WTC11 (cell line): ENCODE results near the gene PCNX4. TPM values are rescaled to one million over a fixed set of nuclear protein-coding genes. Genes with fewer than 3 reads are reported as not detected.

ENCODE experiments used
- ATAC-seq: fragments of 200-7000 bp; cut with Tn5 transposase; 2 replicates; pipeline ENCODE4 v1.10.0; 2021; ENCODE audit warnings: mild to moderate bottlenecking, moderate library complexity
- CTCF ChIA-PET: fragments of 300-600 bp; sonication (Branson Sonifier 250); formaldehyde crosslinking; loops from one replicate; lab custom pipeline; 2021; ENCODE audit warnings: antibody characterized with exemption; lab: Charles Lee
- POLR2A ChIA-PET: fragments of 350-600 bp; sonication (Branson Sonifier 250); formaldehyde crosslinking; loops from one replicate; lab custom pipeline; 2021; ENCODE audit warnings: antibody characterized with exemption; lab: Charles Lee
- DNase-seq: peaks from one replicate; pipeline ENCODE4 v3.0.0; 2021; ENCODE audit warnings: low spot score
- H3K27ac Mint-ChIP-seq: 2 replicates; pipeline ENCODE4 v1.8.0; 2021; ENCODE audit warnings: mixed read lengths
- H3K27me3 Mint-ChIP-seq: 2 replicates; pipeline ENCODE4 v1.8.0; 2021; ENCODE audit warnings: low read depth, mild to moderate bottlenecking, moderate library complexity, mixed read lengths
- H3K36me3 Mint-ChIP-seq: 2 replicates; pipeline ENCODE4 v1.8.0; 2021; ENCODE audit warnings: mixed read lengths
- H3K4me1 Mint-ChIP-seq: 2 replicates; pipeline ENCODE4 v1.8.0; 2022; ENCODE audit warnings: mixed read lengths
- H3K4me3 Mint-ChIP-seq: 2 replicates; pipeline ENCODE4 v1.8.0; 2021; ENCODE audit warnings: mild to moderate bottlenecking, moderate library complexity, mixed read lengths
- H3K9me3 Mint-ChIP-seq: 2 replicates; pipeline ENCODE4 v1.8.0; 2021; ENCODE audit warnings: mixed read lengths
- ARID4B ChIP-seq: sonication (generic); formaldehyde crosslinking; IDR thresholded peaks from 2 replicates; pipeline ENCODE4 v1.8.0; 2023; ENCODE audit warnings: missing genetic modification reagents, mild to moderate bottlenecking, borderline replicate concordance
- ATF1 ChIP-seq: sonication (generic); formaldehyde crosslinking; IDR thresholded peaks from 2 replicates; pipeline ENCODE4 v1.8.1; 2023; ENCODE audit warnings: mild to moderate bottlenecking, moderate library complexity, missing genetic modification reagents
- CTCF ChIP-seq: fragments of 200-600 bp; IDR thresholded peaks from 2 replicates; pipeline ENCODE4 v1.8.0; 2022; ENCODE audit warnings: antibody characterized with exemption
- ELF4 ChIP-seq: sonication (generic); formaldehyde crosslinking; IDR thresholded peaks from 2 replicates; pipeline ENCODE4 v1.8.1; 2022; ENCODE audit warnings: low read depth, mild to moderate bottlenecking, moderate library complexity, missing genetic modification reagents
- ERG ChIP-seq: fragments of 250-450 bp; sonication (Bioruptor Pico); IDR thresholded peaks from 2 replicates; pipeline ENCODE4 v1.8.0; 2021; ENCODE audit warnings: mild to moderate bottlenecking
- FOXJ3 ChIP-seq: sonication (generic); formaldehyde crosslinking; IDR thresholded peaks from 2 replicates; pipeline ENCODE4 v1.9.0; 2021; ENCODE audit warnings: missing genetic modification reagents, mild to moderate bottlenecking, borderline replicate concordance
- GTF2I ChIP-seq: fragments of 250-450 bp; sonication (Bioruptor Pico); conservative IDR thresholded peaks from 2 replicates; pipeline ENCODE4 v1.4.0; 2021; ENCODE audit warnings: mild to moderate bottlenecking
- NFE2L1 ChIP-seq: sonication (generic); formaldehyde crosslinking; IDR thresholded peaks from 2 replicates; pipeline ENCODE4 v1.8.1; 2023; ENCODE audit warnings: missing genetic modification reagents
- NR2C2 ChIP-seq: sonication (generic); formaldehyde crosslinking; IDR thresholded peaks from 2 replicates; pipeline ENCODE4 v1.8.0; 2022; ENCODE audit warnings: mild to moderate bottlenecking, missing genetic modification reagents
- NR3C1 ChIP-seq: sonication (generic); formaldehyde crosslinking; conservative IDR thresholded peaks from 2 replicates; pipeline ENCODE4 v1.8.1; 2023; ENCODE audit warnings: low read depth, mild to moderate bottlenecking, missing genetic modification reagents
- SMAD4 ChIP-seq: sonication (generic); formaldehyde crosslinking; IDR thresholded peaks from 2 replicates; pipeline ENCODE4 v1.8.0; 2022; ENCODE audit warnings: mild to moderate bottlenecking, missing genetic modification reagents
- ZNF121 ChIP-seq: sonication (generic); formaldehyde crosslinking; IDR thresholded peaks from 2 replicates; pipeline ENCODE4 v1.8.0; 2023; ENCODE audit warnings: missing genetic modification reagents
- ZNF138 ChIP-seq: sonication (generic); formaldehyde crosslinking; conservative IDR thresholded peaks from 2 replicates; pipeline ENCODE4 v1.8.1; 2022; ENCODE audit warnings: mild to moderate bottlenecking, moderate library complexity, missing genetic modification reagents
- ZNF219 ChIP-seq: sonication (generic); formaldehyde crosslinking; IDR thresholded peaks from 2 replicates; pipeline ENCODE4 v1.8.0; 2023; ENCODE audit warnings: missing genetic modification reagents, mild to moderate bottlenecking, borderline replicate concordance
- ZNF671 ChIP-seq: fragments of 250-450 bp; sonication (Bioruptor Pico); IDR thresholded peaks from 2 replicates; pipeline ENCODE4 v1.8.0; 2021; ENCODE audit warnings: mild to moderate bottlenecking
- total RNA-seq: library from RNA; stranded (reverse); gene quantifications from 3 replicates; pipeline ENCODE4 v1.2.3, GENCODE V29; 2021
- TF ChIP-seq, protein P1 (sequence below): sonication (generic); formaldehyde crosslinking; IDR thresholded peaks from 2 replicates; pipeline ENCODE4 v1.8.1; 2023; ENCODE audit warnings: mild to moderate bottlenecking, missing genetic modification reagents
- TF ChIP-seq, protein P2 (sequence below): fragments of 250-450 bp; sonication (Bioruptor Pico); conservative IDR thresholded peaks from 2 replicates; pipeline ENCODE4 v1.9.0; 2021; ENCODE audit warnings: mild to moderate bottlenecking
- TF ChIP-seq, protein P3 (sequence below): sonication (generic); formaldehyde crosslinking; IDR thresholded peaks from 2 replicates; pipeline ENCODE4 v1.8.1; 2022; ENCODE audit warnings: mild to moderate bottlenecking, moderate library complexity, missing genetic modification reagents

PCNX4 gene
- total RNA-seq, 1 experiment from 2014 or later = 31.7 TPM

- TF ChIP-seq, protein P1, sequence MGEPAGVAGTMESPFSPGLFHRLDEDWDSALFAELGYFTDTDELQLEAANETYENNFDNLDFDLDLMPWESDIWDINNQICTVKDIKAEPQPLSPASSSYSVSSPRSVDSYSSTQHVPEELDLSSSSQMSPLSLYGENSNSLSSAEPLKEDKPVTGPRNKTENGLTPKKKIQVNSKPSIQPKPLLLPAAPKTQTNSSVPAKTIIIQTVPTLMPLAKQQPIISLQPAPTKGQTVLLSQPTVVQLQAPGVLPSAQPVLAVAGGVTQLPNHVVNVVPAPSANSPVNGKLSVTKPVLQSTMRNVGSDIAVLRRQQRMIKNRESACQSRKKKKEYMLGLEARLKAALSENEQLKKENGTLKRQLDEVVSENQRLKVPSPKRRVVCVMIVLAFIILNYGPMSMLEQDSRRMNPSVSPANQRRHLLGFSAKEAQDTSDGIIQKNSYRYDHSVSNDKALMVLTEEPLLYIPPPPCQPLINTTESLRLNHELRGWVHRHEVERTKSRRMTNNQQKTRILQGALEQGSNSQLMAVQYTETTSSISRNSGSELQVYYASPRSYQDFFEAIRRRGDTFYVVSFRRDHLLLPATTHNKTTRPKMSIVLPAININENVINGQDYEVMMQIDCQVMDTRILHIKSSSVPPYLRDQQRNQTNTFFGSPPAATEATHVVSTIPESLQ (CRISPR knock-in tag) = no peak
Measured at GRCh38 chr14:60067882-60068281, 23.8 kb upstream of the PCNX4 start (continued).

DNA sequence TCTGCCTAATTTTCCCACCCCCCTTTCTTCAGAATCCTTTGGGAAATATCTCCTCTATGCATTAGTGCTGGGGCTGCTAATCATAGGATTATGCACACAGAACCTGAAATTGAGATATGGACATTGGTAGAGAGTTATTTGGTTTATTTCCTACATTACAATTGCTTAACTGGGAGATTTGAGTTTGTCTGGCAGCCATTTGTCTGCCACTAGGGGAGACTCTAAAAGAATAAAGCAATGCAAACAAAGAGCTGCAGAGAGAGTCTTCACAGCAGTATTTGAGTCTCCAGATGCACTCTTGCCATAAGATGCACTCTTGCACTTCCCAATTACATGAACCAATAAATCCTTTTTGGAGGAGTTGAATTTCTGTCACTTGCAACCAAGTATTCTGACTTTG is 12.0 kb upstream of the PCNX4 start:
- peak; percentile 47 for ATAC-seq
- no peak overlapping the region for H3K4me3 Mint-ChIP-seq
- ChIA-PET POLR2A (no interaction called here), CTCF (interaction anchor here (0.5 to 1.4 kb wide), 9 partner anchors 10 to 773 kb away, joined by 3 to 13 read pairs (median 3); partner anchors contain the start of genes DHRS7 and PCNX4)
- peaks cover 28% of the 10 kb centered on the region for H3K9me3 Mint-ChIP-seq
- DNase-seq = no peak
- peaks cover 10% of the 10 kb centered on the region for H3K4me1 Mint-ChIP-seq
- no peaks in the 10 kb centered on the region; the same call in 1 of the 2 replicates for H3K27me3 Mint-ChIP-seq
- no peak for TF ChIP-seq NR3C1 (CRISPR knock-in tag)
- TF ChIP-seq ELF4 (CRISPR knock-in tag) = no peak
- no peak for TF ChIP-seq GTF2I (CRISPR knock-in tag)
- no peak for TF ChIP-seq CTCF
- TF ChIP-seq SMAD4 (CRISPR knock-in tag) = no peak
- no peak for TF ChIP-seq ZNF121 (CRISPR knock-in tag)
- no peak overlapping the region for H3K27ac Mint-ChIP-seq
- no peaks in the 10 kb centered on the region; the same call in 1 of the 2 replicates for H3K36me3 Mint-ChIP-seq

- no peaks in the 10 kb centered on the region for H3K9me3 Mint-ChIP-seq
- ATAC-seq (no peak), DNase-seq (no peak)
- ChIA-PET POLR2A (interaction anchor here (0.6 kb wide), 1 partner anchor 151 kb away, joined by 4 read pairs; no protein-coding TSS in a partner anchor), CTCF (no interaction called here)
- H3K27ac Mint-ChIP-seq = no peak overlapping the region
- H3K4me3 Mint-ChIP-seq = no peak overlapping the region
- H3K36me3 Mint-ChIP-seq = no peaks in the 10 kb centered on the region
- H3K4me1 Mint-ChIP-seq = peaks cover 6% of the 10 kb centered on the region
- no peaks in the 10 kb centered on the region for H3K27me3 Mint-ChIP-seq
- TF ChIP-seq, protein P2, sequence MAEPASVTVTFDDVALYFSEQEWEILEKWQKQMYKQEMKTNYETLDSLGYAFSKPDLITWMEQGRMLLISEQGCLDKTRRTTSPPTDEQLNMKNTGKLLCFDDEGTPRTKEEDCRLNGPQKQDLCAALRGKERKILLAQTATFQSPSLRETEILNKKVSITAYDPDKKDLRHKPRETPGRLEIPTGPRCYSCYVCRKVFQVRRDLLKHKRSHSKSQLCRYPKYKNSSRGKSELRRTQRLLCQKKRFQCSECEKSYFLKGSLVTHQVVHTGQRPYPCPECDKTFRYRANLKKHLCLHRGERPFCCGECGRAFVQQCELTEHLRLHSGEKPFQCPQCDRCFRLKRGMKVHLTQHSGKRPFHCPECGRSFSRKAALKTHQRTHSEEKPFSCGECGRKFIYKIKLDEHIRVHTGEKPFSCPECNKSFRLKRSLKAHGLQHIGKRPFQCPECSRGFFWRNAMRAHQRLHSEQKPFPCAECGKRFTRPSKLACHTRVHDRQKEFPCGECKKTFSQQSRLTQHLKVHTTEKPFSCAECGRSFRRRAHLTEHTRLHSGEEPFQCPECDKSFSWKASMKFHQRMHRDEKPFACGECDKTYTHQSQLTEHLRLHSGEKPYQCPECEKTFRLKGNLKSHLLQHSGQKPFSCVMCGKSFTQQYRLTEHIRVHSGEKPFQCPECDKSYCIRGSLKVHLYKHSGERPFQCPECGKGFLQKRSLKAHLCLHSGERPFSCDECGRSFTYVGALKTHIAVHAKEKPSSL (CRISPR knock-in tag) = no peak
- no peak for TF ChIP-seq ATF1 (CRISPR knock-in tag)
- TF ChIP-seq ZNF219 (CRISPR knock-in tag) = no peak
- no peak for TF ChIP-seq NR2C2 (CRISPR knock-in tag)
- no peak for TF ChIP-seq ARID4B (CRISPR knock-in tag)
- TF ChIP-seq ERG (CRISPR knock-in tag) = no peak
- no peak for TF ChIP-seq NFE2L1 (CRISPR knock-in tag)
- no peak for TF ChIP-seq ZNF671 (CRISPR knock-in tag)
- TF ChIP-seq, protein P3, sequence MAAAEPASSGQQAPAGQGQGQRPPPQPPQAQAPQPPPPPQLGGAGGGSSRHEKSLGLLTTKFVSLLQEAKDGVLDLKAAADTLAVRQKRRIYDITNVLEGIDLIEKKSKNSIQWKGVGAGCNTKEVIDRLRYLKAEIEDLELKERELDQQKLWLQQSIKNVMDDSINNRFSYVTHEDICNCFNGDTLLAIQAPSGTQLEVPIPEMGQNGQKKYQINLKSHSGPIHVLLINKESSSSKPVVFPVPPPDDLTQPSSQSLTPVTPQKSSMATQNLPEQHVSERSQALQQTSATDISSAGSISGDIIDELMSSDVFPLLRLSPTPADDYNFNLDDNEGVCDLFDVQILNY (CRISPR knock-in tag) = no peak
- no peak for TF ChIP-seq NR3C1 (CRISPR knock-in tag)
- TF ChIP-seq FOXJ3 (CRISPR knock-in tag) = no peak
- TF ChIP-seq ZNF138 (CRISPR knock-in tag) = no peak
Measured at GRCh38 chr14:60085085-60085484, 6.6 kb upstream of the PCNX4 start.
